ENCODE data around the gene TCL1B.

The TCL1B gene

DNA sequence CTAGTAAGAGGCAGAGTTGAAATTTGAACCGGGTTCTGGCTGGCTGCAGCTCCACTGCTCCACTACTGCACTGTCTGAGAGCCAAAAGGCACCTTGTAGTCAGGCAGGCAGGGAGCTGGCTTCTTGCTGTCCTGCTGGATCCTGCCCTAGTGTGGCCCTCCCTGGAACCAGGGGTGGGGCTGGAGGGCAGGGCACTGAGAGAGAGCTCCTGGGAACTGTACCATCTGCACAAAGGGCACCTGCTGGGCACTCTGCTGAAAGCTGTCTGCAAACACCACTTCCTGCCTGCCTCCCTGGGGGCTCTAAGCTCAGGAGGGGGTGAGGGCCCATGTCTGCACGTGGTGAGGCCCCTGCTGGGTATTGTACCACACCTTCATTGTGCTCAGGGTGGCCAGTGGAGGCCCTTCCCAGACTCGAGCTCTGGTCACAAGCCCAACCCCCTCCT is 19.0 kb upstream of the TCL1B start:
- no peak for DNase-seq (ENCODE audit: low spot score)

DNA sequence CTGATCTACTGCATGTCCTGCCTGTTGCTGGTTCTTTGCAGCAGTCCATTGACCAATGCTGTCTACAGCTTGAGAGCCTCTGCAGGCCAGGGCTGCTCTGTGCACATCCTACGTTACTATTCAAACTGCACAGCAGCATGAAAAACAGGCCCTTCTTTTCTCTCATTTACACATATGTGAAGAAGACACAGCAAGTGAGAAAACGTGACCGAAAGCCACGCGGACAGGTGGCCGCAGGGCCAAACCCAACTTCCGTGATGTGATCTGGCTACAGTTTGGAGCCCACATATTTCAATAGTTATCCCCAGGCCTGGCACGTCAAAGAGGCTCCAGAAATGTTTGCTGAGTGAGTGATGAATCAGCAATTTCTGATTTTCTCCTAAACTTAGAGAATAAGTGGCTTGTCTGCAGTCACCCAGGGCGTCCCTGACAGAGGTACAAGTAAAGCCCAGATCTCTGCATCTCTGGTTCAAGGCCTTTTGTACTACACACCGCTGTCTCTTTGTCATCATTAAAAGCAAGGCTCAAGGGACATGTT is 17.9 kb upstream of the TCL1B start:
- no peak for DNase-seq (ENCODE audit: low spot score)

DNA sequence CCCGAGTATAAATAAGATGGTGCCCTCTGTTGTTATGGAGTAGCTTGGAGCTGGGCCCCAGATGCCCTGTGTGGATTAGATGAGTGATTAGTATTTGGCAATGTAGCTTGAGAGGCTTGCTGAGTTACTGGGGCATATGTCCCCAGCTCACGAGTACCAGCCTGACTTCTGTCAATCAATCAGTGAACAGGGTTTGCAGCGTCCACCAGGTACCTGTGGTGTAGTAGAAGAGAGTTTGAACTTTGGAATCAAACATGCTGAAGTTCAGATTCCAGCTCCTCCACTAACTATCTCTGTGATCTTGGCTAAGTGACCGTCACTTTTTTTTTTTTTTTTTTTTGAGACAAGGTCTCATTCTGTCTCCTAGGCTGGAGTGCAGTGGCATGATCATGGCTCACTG is 11.6 kb upstream of the TCL1B start:
- no peak for DNase-seq (ENCODE audit: low spot score)

GRCh38 chr14:95675486-95675885 is 10.7 kb upstream of the TCL1B start:
- no peak for DNase-seq (ENCODE audit: low spot score)

GRCh38 chr14:95677179-95677835 is 8.9 kb upstream of the TCL1B start:
- DNase-seq (ENCODE audit: low spot score), result no peak

DNA sequence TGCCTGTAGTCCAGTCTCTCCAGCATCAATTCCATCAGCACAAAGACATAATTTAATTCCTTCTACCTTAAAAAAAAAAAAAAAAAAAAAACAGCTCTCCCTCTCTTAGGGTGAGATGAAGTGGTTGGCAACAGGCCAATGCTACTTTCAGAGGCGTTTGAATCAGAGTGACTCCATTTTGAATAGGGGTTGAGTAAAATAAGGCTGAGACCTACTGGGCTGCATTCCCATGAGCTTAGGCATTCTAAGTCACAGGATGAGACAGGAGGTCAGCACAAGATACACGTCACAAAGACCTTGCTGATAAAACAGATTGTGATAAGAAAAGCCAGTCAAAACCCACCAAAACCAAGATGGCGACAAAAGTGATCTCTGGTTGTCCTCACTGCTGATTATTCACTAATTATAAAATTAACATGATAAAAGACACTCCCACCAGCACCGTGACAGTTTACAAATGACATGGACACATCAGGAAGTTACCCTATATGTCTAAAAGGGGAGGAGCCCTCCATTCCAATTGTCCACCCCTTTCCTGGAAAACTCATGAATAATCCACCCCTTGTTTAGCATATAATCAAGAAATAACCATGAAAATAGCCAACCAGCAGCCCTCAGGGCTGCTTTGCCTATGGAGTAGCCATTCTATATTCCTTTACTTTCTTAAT is 6.9 kb upstream of the TCL1B start:
- DNase-seq (ENCODE audit: low spot score), result no peak

DNA sequence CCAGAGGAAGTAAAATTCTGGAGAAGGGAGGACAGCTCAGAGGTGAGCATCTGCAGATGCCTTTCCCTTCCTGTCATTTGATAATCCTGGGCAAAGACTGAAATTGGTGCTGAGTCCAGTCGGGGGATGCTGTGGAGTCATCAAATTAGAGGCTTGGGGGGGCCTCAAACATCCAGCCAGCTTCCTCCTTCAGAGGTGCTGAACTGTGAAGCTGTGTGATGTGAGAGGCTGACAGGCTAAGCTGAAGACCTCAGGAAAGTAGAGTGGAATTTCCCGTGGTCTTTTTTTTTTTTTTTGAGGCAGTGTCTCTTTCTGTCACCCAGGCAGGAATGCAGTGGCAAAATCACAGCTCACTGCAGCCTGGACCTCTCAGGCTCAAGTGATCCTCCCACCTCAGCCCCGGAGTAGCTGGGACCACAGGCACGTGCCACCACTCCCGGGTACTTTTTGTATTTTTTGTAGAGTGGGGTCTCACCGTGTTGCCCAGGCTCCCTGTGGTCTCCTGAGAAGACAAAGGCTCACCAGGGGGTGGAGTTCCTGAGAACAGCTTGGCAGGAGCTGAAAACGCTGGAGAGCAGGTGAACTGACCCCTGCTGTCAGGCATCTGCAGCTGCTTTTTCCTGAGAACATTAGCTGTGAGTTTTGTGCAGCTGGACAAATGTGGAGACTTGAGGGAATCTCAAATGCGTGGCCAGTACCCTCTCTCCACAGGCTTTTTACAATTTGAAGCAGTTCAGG is 6.1 kb upstream of the TCL1B start:
- no peak for DNase-seq (ENCODE audit: low spot score)

DNA sequence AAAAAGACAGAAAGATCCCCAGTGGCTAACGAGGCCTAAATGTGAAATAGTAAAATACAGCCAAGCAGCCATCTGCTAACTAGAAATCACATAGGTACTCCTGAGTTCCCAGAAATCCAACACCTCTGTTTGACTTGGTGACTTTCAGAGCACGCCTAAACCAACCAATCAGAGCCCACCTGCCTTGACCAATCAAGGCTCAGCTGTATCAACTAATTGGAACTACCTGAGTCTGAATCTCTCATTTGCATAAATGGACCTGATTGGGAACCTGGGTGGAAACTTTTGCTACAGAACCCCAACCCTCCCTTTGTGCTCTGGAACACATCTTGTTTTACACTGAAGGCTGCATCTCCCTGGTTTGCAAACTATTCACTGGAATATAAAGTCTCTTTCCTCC is 5.1 kb upstream of the TCL1B start:
- DNase-seq (ENCODE audit: low spot score), result no peak

DNA sequence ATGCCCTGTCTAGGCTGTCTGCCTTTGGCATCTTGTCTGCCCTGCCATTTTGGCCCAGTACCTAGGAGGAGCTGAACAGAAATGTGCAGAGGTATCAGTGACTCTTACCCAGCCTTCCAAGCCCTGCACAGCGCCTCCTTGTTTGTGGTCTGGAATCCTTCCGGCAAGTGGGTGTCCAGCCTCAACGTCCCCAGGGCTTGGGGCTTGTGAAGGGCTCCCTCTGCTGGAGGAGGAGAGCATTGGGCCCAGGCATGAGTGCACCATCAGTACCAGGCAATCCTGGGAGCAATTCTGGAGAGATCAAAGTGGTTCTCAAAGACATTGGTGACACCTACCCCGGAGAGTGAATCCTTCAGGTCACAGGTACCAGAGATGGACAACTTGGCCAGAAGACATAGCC is 2.4 kb upstream of the TCL1B start:
- peak; percentile 17 for DNase-seq (ENCODE audit: low spot score)

DNA sequence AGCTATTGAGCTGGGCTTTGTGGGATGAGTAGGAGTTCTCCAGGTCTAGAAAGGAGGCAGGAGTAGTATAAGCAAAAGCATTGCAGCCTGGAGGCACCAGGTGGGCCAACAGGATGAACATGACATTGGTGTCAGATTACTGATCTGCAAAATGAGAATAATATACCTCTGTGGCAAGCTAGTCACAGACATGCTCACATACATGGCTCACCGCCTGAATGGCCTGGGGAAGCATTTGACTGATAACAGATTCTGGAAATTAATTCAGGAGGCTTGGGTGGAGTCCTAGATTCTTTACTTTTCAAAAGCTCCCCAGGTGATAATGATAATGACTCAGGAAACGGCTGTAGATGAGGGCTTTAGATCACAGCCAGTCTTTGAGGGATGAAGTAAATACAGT is 709 bp downstream of the TCL1B start:
- DNase-seq (ENCODE audit: low spot score), result no peak

DNA sequence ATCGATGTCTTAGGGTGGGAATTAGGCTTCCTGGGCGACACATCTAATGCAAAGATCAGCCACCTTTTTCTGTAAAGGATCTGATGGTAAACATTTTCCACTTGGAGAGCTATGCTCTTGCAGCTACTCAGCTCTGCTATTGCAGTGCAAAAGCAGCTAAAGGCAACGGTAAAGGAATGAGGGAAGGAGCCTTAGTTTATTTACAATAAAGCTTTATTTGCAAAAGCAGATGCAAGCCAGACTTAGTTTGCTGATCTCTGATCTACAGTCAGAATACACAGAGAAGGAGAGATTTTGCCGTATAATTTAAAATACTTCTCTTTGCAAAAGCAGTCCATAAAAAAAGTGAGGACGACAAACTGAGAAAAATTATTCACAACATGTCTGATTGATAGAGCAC is 3.2 kb downstream of the TCL1B start:
- no peak for DNase-seq (ENCODE audit: low spot score)

GRCh38 chr14:95690815-95691214 is 4.6 kb downstream of the TCL1B start:
- DNase-seq (ENCODE audit: low spot score), result no peak

- DNase-seq (ENCODE audit: low spot score), result no peak
Observed at GRCh38 chr14:95691591-95691990, 5.4 kb downstream of the TCL1B start.

- no peak for DNase-seq (ENCODE audit: low spot score)
Observed at GRCh38 chr14:95692109-95692508, 5.9 kb downstream of the TCL1B start.

DNA sequence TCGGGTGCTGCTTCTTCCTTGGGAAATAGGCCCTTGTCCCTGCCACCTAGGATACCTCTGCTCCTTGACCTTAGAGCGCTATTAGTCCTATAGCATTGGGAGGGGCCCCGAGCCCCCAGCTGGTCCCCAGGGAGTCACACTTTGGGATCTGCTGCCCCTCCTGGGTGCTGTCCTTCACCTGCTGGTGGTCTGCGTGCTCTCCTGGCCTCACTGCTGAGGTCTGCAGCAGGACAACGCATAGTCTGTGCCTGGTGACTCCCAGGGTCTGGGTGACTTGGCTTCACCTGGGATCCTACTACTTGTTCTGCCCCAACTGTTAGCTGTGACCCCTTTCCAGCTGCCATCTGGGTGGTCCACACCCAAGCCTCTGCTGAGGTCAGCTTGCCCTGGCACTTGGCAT is 8.8 kb downstream of the TCL1B start:
- DNase-seq (ENCODE audit: low spot score), result no peak

GRCh38 chr14:95695913-95696312 is 9.7 kb downstream of the TCL1B start:
- no peak for DNase-seq (ENCODE audit: low spot score)

GRCh38 chr14:95696741-95697140 is 10.5 kb downstream of the TCL1B start:
- DNase-seq (ENCODE audit: low spot score), result no peak

- DNase-seq (ENCODE audit: low spot score), result no peak
Observed at GRCh38 chr14:95697764-95698163, 11.5 kb downstream of the TCL1B start.

- no peak for DNase-seq (ENCODE audit: low spot score)
Observed at GRCh38 chr14:95698287-95698686, 12.1 kb downstream of the TCL1B start.

DNA sequence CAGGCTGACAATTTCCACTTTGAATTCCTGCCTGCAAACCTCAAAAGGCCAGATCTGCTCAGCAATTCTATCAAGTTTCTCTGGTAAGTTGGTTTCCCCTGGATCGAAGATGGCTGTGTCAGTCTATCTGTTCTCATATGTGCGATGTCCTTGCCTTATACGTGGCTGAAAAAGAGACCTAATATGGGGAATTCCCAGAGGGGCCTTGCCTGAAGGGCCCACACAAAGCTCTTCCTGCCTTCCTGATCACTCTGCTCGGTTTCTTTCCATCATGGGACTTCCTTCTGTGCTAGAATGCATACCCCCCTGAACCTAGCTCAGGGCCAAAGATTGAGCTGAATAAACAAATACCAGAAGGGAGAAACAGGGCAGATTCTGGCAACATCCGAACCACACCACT is 13.2 kb downstream of the TCL1B start:
- DNase-seq (ENCODE audit: low spot score), result no peak

DNA sequence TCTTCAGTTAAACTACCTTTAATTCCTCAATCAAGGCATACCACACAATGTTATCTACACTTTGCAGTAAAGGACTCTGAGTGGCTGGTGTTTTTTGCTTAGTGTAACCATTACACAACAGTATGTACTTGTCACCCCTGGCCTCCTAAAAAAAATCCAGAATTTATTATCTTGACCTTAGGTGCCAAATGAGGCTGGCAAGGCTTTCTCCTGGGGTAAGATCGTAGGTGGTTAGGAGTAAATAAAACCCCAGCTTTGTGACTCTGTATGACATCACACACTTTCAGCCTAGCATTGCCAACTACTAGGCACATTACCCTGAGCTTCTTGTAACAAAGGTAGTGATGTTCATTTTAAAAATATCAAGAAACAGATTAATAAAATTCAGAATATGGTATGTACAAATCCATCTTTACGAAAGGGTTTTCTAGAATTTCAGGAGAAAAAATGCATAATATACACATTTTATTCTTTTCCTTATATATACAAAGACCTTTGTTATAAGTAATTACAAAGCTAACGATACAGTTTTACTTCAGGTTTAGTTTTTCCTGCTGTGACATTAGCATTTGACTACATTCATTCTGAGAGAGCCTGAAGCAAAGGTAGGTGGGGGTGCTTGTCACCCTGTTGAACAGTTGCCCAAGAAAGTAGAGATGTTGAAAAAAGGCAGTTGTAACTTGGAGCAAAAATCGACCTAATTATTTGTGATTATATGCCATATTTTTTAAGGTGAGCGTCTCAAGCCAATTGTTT is 14.2 kb downstream of the TCL1B start:
- no peak for DNase-seq (ENCODE audit: low spot score)

DNA sequence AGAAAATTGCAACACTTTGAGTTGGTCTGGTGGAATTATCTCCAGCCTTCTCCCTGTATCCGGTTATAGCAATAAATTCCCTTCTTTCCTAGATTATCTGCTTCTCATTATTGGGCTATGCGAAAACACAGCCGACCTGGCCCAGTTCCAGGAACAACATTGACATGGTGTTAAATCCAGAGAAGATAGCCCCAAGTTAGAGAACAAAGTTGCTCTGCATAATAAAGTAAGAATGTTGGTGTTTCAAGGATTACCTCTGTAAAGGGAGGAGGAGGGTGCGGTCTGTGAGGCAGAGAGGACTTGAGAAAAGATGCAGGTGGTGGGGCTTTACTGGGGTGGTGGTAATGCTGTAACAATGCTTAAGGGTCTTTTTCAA is 15.6 kb downstream of the TCL1B start:
- no peak for DNase-seq (ENCODE audit: low spot score)
